Psoas muscle (tissue), 8 donors: Measurements from ENCODE around the gene ADCYAP1R1. TPM values are rescaled to one million over a fixed set of nuclear protein-coding genes. Genes with fewer than 3 reads are reported as not detected.

ENCODE experiments used
- ATAC-seq, 4 donors: fragments of 200-7000 bp; cut with Tn5 transposase; one replicate each; pipeline ENCODE4 v1.9.1; 2020; ENCODE audit warnings: moderate library complexity in 3 of 4, mild to moderate bottlenecking in 2 of 4
- DNase-seq, 2 donors: peaks; one replicate each; pipeline ENCODE4 v3.0.0-alpha.2; 2020
- H3K27ac ChIP-seq: fragments of 200-600 bp; one replicate; pipeline ENCODE4 v1.8.0; 2022
- H3K27me3 ChIP-seq, 3 donors: fragments of 200-600 bp in 1 of 3; one replicate each; pipeline versions ENCODE4 v1.6.1 to v1.8.0; 2013 to 2022; ENCODE audit warnings: low read length in 2 of 3, mild to moderate bottlenecking in 2 of 3, moderate library complexity in 1 of 3; ENCODE audit not compliant: insufficient read depth in 3 of 3
- H3K36me3 ChIP-seq, 2 donors: fragments of 200-600 bp in 1 of 2; one replicate each; pipeline versions ENCODE4 v1.6.1 to v1.8.0; 2013 to 2022; ENCODE audit warnings: low read depth in 1 of 2, mild to moderate bottlenecking in 1 of 2, moderate library complexity in 1 of 2; ENCODE audit not compliant: insufficient read depth in 1 of 2
- H3K4me1 ChIP-seq: fragments of 200-600 bp; one replicate; pipeline ENCODE4 v1.8.0; 2022
- H3K4me3 ChIP-seq: fragments of 200-600 bp; one replicate; pipeline ENCODE4 v1.8.0; 2022; ENCODE audit warnings: mild to moderate bottlenecking
- H3K9me3 ChIP-seq: fragments of 200-600 bp; one replicate; pipeline ENCODE4 v1.8.0; 2022
- WGBS, 3 donors: extraction: QIAGEN DNeasy Blood & Tissue Kit; methylation state at CpG; one replicate each; pipeline versions ENCODE4 v1.1.6 to v1.1.7; 2013; 5-methylcytosine and 5-hydroxymethylcytosine counted together
- intact Hi-C, 2 donors: fragments of 100-400 bp; cut with DNase I; formaldehyde crosslinking; loops; one replicate each; pipeline versions ENCODE4 v1.11.0 to v1.14.2; 2022
- polyA plus RNA-seq, 3 donors: library from polyadenylated mRNA; stranded (reverse); fragments of 200-250 nt; gene quantifications; one replicate each; pipeline ENCODE4 v1.2.3, GENCODE V29; 2013
- total RNA-seq, 4 donors: library from RNA; stranded (reverse); fragmentation: NEBNext Ultra II Directional in 2 of 4; extraction: Animal tissue kit (Norgen Biotek cat#: 25700) in 2 of 4; gene quantifications; one replicate each; pipeline versions ENCODE4 v1.2.1 to v1.2.4, GENCODE V29; 2021 to 2023
- TF ChIP-seq, protein P1 (sequence below): fragments of 200-600 bp; IDR thresholded peaks from one replicate; pipeline ENCODE4 v1.8.0; 2022; ENCODE audit warnings: antibody characterized with exemption
- donor health status: healthy with polysubstance abuse.
- donor health status: DM: no; HTN: no; CAD: no; lungs with moderate emphysema.
- donor health status: Bipolar disorder and iron deficiency.
- donor health status: healthy.
- donor health status: DM: yes; HTN: yes; CAD: no.
- donor health status: DM: no; HTN: no; CAD: no.
- donor health status: DM: no; HTN: no; CAD: no.
- donor health status: DM: yes; HTN: yes; CAD: no.

The ADCYAP1R1 gene
- total and polyA plus RNA-seq, 7 donors = 0.40 to 6.6 (median 1.2) TPM

DNA sequence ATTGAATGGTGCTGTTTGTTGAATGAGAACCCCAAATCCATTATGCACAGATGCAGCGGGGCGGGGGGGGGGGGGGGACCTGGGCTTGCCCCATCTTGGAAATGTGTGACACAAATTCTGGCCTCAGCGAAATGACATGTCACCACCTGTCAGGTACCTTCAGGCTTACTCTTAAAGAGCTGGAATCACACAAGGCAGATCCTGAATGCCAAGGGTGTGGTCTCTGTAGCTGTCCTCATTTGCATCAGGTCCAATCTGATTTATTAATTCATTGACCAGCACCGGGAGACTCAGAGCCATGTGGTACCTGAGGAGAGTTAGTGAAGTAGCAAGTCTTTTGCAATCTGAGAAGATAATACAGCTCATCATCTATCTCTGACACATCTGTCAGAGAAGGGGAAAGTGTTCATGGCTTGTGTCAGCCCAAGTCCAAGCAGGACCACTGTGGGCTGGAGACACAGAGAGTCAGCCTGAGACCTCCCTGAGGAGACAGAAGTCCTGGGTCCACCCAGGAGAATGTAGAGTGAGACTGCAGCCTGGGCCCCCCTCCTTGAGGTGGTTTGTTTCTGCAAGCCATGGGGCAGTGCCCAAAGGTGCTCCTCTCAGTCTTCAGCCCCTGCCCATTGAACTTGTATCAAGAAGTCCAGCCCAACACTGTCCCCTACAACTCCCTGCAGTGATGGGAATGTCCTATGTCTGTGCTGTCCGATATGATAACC lies 46.7 kb downstream of the ADCYAP1R1 start:
- Histone ChIP-seq H3K4me1 (no peaks in the 10 kb centered on the region), H3K27me3 (peaks cover 0 to 6% (median 0%) of the 10 kb centered on the region in 3 donors), H3K4me3 (no peak overlapping the region), H3K36me3 (no peaks in the 10 kb centered on the region), H3K27ac (no peak overlapping the region), H3K9me3 (no peaks in the 10 kb centered on the region)
- intact Hi-C loops = no loop called here
- ATAC-seq = no peak
- WGBS, 3 donors = 85 to 90% (median 87%) methylated on average over 5 of the region's 5 CpGs
- TF ChIP-seq, protein P1, sequence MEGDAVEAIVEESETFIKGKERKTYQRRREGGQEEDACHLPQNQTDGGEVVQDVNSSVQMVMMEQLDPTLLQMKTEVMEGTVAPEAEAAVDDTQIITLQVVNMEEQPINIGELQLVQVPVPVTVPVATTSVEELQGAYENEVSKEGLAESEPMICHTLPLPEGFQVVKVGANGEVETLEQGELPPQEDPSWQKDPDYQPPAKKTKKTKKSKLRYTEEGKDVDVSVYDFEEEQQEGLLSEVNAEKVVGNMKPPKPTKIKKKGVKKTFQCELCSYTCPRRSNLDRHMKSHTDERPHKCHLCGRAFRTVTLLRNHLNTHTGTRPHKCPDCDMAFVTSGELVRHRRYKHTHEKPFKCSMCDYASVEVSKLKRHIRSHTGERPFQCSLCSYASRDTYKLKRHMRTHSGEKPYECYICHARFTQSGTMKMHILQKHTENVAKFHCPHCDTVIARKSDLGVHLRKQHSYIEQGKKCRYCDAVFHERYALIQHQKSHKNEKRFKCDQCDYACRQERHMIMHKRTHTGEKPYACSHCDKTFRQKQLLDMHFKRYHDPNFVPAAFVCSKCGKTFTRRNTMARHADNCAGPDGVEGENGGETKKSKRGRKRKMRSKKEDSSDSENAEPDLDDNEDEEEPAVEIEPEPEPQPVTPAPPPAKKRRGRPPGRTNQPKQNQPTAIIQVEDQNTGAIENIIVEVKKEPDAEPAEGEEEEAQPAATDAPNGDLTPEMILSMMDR = no peak
- DNase-seq = no peak

GRCh38 chr7:31099451-31100444 lies 47.6 kb downstream of the ADCYAP1R1 start:
- H3K27me3 ChIP-seq = peaks cover 0 to 10% (median 0%) of the 10 kb centered on the region in 3 donors
- H3K9me3 ChIP-seq = no peaks in the 10 kb centered on the region
- H3K27ac ChIP-seq = no peak overlapping the region
- WGBS, 3 donors = 86 to 89% (median 89%) methylated on average over 18 to 20 of the region's 20 CpGs
- no peaks in the 10 kb centered on the region for H3K36me3 ChIP-seq
- TF ChIP-seq, protein P1 = no peak
- H3K4me3 ChIP-seq = no peak overlapping the region
- DNase-seq (no peak), ATAC-seq (no peak)
- H3K4me1 ChIP-seq = no peaks in the 10 kb centered on the region
- intact Hi-C loops = no loop called here

DNA sequence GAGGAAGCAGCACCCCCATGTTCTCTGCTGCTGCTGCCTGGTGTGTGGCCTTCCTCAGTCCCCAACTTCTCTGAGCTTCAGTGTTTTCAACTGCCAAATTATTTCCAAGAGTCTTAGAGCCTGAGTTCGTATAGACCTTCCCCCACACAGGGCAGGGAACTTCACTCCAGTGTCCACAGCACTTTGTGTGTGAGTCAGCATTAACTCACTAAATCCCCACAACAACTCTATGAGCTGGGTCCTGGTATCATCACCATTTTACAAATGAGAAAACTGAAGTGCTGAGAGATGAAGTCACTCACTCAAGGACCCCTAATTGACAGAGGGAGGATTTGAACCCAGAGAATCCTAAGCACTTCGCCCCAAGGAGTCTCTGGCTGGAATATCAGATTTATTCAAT lies 48.3 kb downstream of the ADCYAP1R1 start:
- Histone ChIP-seq H3K4me3 (no peak overlapping the region), H3K27ac (no peak overlapping the region), H3K9me3 (no peaks in the 10 kb centered on the region), H3K4me1 (no peaks in the 10 kb centered on the region), H3K27me3 (peaks cover 0 to 10% (median 0%) of the 10 kb centered on the region in 3 donors), H3K36me3 (no peaks in the 10 kb centered on the region)
- WGBS, 3 donors = 88 to 93% (median 92%) methylated on average over 2 of the region's 2 CpGs
- DNase-seq = no peak
- TF ChIP-seq, protein P1 = no peak
- ATAC-seq = no peak
- intact Hi-C loops = no loop called here

DNA sequence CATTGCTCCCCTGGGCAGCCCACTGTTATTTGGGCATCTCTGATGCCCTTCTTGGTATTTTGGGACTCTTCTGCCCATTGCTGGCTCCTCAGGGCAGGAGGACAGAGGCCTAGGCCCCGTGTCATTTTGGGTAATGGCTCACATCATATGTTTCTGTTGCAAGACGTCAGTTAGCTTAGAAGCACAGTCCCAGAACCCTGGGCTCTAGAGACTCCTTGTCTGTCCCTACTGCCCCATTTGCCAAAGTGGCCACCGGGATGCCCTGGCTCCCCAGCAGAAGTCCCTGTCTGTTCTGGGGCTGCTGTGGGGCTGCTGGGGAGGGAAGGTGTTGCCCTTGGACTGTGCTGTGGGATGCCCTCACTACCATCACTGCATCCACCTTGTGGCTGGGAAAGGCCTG lies 48.8 kb downstream of the ADCYAP1R1 start:
- no peak for DNase-seq
- no peaks in the 10 kb centered on the region for H3K9me3 ChIP-seq
- H3K36me3 ChIP-seq = no peaks in the 10 kb centered on the region
- intact Hi-C loops = no loop called here
- no peak overlapping the region for H3K4me3 ChIP-seq
- H3K4me1 ChIP-seq = no peaks in the 10 kb centered on the region
- TF ChIP-seq, protein P1 = no peak
- ATAC-seq = no peak
- H3K27me3 ChIP-seq = peaks cover 0 to 10% (median 0%) of the 10 kb centered on the region in 3 donors
- 85 to 94% (median 89%) methylated on average over 3 of the region's 3 CpGs for WGBS, 3 donors
- H3K27ac ChIP-seq = no peak overlapping the region
